ENCODE data around the gene DBNL. TPM values are rescaled to one million over a fixed set of nuclear protein-coding genes. Genes with fewer than 3 reads are reported as not detected.
A peak's percentile ranks its signal among the peaks of the same experiment; 100 is the strongest.

DBNL gene
- total RNA-seq, 1 donor from 2014 or later, result 31.2 TPM

DNA sequence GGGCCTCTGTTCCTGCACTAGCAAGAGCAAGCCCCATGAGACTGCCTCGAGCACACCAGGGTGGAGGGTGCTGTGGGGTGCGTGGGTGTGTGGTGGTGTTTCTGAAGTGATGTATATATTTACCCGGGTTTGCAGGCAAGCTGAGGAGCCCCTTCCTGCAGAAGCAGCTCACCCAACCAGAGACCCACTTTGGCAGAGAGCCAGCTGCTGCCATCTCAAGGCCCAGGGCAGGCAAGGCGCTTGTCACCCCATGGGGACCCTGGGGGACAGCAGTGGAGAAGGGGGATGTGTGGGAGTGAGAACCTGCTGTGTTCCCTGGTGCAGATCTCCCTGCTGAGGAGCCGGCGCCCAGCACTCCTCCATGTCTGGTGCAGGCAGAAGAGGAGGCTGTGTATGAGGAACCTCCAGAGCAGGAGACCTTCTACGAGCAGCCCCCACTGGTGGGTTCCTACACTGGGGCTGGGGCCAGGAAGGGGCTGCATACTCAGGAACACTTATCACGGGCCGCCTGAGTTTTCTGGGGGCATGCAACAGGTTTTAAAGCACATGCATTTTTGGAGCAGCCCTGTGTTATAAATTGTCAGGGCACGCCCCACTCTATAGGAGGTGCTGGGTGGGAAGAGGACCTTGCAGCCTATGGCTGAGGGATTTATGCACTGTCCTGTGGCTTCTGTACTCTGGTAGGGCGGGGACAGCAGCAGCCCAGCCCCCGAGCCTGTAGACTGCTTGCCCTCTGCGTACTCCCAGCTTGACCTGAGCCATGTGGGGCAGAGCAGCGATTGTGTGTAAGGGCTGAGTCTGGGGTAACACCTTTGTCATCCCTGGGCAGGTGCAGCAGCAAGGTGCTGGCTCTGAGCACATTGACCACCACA is 15.0 kb downstream of the DBNL start:
- intact Hi-C loops (cut with micrococcal nuclease), result no loop called here
- DNase-seq, result peak; percentile 24
- ATAC-seq, result no peak

DNA sequence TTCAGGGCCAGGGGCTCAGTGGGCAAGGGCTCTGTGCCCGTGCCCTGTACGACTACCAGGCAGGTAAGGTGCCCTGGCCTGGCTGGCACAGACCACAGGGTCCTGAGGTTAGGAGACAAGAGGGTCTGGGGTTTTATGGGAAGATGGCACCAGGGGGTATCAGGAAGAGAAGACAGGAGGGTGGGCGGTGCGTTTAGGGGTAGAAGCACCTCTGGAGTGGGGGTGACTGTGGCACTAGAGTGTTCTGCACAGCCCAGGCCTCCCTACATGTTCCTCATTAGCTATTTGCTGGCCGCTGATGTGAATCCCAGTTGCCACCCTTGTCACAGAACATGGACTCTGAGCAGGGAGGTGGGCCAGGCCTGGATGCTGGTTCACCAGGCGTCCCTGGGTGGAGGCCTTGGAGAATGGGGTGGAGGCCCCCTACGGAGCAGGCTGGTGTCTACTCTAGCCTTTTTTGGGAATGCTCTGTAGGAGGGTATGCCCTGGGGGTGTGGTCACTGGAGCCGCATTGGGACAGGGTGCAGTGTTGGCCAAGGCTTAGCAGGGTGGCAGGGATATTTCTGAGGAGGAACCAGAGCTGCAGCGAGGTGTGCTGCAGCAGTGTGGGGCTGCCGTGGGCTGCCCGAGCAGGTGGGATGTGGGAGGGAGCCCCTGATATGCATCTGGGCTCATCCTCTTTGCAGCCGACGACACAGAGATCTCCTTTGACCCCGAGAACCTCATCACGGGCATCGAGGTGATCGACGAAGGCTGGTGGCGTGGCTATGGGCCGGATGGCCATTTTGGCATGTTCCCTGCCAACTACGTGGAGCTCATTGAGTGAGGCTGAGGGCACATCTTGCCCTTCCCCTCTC is 15.8 kb downstream of the DBNL start:
- DNase-seq (peak; percentile 30), ATAC-seq (no peak)
- intact Hi-C loops (cut with micrococcal nuclease), result no loop called here

DNA sequence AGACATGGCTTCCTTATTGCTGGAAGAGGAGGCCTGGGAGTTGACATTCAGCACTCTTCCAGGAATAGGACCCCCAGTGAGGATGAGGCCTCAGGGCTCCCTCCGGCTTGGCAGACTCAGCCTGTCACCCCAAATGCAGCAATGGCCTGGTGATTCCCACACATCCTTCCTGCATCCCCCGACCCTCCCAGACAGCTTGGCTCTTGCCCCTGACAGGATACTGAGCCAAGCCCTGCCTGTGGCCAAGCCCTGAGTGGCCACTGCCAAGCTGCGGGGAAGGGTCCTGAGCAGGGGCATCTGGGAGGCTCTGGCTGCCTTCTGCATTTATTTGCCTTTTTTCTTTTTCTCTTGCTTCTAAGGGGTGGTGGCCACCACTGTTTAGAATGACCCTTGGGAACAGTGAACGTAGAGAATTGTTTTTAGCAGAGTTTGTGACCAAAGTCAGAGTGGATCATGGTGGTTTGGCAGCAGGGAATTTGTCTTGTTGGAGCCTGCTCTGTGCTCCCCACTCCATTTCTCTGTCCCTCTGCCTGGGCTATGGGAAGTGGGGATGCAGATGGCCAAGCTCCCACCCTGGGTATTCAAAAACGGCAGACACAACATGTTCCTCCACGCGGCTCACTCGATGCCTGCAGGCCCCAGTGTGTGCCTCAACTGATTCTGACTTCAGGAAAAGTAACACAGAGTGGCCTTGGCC is 16.6 kb downstream of the DBNL start:
- intact Hi-C loops (cut with micrococcal nuclease), result no loop called here
- DNase-seq (peak; percentile 27), ATAC-seq (no peak)

DNA sequence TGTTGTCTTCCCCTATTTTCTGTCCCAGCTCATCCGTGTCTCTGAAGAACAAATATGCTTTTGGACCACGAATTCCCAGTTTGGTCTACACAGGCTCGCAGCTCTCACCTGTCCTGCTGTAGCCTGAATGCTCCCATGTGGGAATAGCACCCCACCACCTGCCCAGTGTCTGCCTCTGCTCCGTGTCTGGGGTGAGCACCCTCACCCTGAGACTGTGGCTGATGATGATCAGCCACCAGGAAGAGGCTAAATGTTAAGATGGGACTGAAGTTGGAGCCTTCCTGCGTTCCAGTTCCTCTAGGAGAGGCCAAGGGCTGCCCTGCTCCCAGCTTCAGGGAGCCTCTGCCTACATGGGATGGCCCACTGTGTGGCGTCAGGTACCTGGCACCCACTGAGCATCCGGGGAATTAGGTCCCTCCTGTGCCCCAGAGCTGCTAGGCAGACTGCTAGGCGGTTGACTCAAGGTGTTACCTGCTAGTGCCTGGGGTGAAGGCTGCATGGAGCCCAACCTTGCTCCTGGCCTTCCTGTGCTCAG is 17.2 kb downstream of the DBNL start:
- peak; percentile 3 for DNase-seq
- intact Hi-C loops (cut with micrococcal nuclease), result no loop called here

DNA sequence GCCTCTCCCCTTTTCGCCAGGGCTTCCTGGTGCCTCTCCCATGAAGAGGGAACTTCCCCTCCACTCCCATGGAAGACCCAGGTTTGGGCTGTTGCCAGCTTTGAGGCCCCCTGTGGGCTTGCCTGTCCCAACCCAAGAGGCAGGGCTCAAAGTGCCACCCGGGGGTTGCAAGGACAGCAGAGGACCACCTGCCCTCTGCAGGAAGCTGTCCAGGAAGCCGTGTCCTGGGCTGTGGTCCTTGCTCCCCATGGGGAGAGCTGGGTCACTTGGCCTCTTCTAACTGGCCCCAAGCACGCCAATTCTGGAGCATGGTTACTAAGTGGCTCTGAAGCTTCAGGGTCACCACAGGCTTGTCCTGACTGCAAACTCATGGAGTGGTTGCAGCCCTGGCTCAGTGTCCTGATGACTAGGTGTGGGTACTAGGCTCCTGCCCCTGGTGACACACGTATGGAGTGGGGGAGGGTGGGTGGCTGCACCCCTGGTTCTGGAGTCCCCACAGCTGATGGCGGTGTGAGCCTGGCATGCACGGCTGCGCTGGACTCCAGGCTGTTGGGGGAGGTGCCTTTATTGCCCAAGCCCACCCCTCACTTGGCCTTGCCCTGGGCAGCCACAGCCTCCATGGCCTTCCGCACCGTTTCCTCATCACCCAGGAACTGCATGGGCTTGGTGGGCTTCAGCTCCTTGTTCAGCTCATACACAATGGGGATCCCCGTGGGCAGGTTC is 17.8 kb downstream of the DBNL start:
- no peak for ATAC-seq

More for the DNA sequence above, 17.2 kb downstream of the DBNL start:
- no peak for ATAC-seq

DNA sequence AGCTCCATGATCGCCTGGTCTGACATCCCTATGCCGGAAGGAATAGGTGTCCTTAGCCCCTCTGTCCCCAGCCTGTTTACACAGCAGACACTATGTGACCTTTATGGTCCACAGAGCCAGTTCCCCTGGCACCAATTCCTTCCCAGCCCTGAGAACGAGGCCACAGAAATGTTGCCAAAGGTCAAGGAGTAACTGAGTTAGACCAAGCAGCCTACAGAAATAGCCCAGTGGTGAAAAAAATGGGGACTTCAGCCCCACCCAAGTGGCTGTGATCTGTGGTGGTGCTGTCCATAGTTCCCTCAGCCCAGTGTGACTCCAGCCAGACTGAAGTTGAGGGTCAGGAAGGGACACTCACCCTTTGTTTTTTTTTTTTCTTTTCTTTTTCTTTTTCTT is 18.4 kb downstream of the DBNL start:
- ATAC-seq, result peak; percentile 6
- DNase-seq, result peak; percentile 29
- intact Hi-C loops (cut with micrococcal nuclease), result no loop called here

More for the DNA sequence above, 17.8 kb downstream of the DBNL start:
- peak; percentile 36 for DNase-seq
- intact Hi-C loops (cut with micrococcal nuclease), result no loop called here

DNA sequence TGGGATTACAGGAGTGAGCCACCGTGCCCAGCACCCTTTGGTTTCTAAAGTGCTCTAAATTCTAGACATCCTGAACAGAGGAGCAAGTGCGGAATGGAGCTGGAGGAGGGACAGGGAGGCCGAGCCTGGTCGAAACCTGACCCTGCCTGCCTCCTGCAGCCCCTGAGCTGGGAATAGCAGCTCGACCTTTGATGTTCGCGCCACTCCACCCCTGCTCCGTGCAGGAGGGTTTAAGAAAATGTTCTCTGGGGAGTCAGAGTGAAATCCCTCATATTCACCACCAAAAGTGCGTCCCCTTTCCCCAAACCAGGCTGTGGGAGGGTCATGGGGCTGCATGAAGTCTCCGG is 19.0 kb downstream of the DBNL start:
- no peak for ATAC-seq
- intact Hi-C loops (cut with micrococcal nuclease), result no loop called here
- peak; percentile 33 for DNase-seq

DNA sequence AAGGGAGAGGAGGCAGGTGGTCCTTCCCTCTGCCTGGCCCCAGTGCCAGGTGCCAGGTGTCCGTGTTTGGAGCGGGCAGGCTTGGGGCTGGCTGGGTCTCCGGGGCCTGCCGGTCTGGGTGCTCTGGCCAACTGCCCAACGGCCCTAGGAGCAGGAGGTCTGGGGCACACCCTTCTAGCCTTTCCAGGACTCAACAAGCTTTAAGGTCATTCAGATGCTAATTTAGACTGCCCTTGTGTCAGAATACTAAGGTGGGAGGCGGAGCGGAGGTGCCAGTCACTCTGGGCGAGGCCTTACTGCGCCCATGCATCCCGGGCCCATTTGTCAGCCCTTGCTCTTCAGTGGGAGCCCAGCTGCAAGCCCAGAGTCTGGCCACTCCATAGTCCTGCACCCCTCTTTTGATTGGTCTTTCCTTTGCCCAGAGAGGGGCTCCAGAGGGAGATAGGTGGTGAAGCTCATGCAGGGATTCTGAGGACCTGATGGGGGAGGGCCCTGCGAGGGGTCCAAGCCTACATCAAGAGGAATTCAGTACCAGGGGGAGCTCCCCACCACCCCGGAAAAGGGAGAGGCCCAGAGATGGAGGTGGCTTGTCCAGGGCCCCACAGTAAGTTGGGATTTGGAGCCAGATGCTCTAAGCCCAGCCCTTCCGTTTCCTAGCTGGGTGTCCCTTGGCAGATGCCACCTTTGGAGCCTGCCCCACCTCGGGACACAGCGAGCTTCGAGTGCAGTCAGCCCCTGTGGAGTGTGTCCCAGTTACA is 19.6 kb downstream of the DBNL start:
- DNase-seq (peak; percentile 67), ATAC-seq (peak; percentile 50)
- intact Hi-C loops (cut with micrococcal nuclease), result no loop called here

DNA sequence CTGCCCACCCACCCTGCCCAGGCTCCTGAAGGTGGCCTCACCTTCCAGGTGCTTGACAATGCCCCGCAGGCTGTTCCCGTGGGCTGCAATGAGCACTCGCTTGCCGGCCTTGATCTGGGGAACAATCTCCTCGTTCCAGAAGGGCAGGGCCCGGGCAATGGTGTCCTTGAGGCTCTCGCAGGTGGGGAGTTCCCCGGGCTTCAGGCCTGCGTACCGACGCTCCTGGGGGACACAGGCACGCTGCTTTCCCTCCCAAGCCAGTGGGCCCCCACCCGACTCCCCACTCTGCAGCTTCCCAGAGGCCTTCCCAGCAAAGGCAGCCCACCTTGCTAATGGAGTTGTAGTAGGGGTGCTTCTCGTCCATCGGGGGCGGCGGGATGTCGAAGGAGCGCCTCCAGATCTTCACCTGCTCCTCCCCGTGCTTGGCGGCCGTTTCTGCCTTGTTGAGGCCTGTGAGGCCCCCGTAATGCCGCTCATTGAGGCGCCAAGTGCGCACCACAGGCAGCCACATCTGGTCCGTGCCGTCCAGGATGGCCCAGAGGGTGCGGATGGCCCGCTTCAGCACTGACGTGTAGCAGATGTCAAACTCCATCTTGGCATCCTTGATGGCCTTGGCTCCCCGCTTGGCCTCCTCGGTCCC is 20.4 kb downstream of the DBNL start:
- DNase-seq, result peak; percentile 42

DNA sequence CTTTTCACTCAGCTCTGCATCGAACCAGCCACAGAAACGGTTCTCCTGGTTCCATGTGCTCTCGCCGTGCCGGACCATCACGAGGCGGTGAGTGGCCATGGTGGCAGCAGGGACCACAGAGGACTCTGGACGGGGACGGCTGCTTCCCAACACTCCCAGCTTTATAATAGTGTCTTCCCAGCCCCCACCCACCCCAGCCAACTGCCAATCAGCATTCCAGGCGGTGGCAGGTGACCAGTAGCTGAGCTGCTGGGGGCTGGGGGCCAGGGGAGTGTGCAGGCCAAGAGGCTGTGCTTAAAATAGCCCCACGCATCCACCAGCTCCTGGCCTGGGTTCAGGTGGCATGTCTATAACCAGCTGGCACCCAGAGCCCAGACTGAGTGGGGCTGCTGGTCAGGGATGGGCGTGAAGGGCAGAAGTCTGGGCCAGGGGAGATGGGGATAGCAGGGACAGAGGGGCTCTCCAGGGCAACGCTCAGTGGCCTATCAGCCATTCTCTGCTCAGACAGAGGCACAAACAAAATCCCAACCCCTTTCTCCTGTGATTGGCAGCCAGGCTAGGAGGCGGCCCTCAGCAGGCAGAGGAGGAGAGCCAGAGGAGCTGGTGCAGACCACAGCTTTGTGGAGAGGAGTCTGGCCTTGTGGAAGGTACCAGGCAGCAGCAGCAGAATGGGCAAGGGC is 21.1 kb downstream of the DBNL start, which contains the start of gene PGAM2:
TSS of gene PGAM2 (minus strand) at position 137 of the 680 bp plus-strand sequence. CDS start at position 99, 38 bp downstream.
- ATAC-seq, result peak; percentile 81
- DNase-seq, result peak; percentile 92
- intact Hi-C loops (cut with micrococcal nuclease), result no loop called here

More for the DNA sequence above, 20.4 kb downstream of the DBNL start:
- peak; percentile 9 for ATAC-seq
- intact Hi-C loops (cut with micrococcal nuclease), result no loop called here

DNA sequence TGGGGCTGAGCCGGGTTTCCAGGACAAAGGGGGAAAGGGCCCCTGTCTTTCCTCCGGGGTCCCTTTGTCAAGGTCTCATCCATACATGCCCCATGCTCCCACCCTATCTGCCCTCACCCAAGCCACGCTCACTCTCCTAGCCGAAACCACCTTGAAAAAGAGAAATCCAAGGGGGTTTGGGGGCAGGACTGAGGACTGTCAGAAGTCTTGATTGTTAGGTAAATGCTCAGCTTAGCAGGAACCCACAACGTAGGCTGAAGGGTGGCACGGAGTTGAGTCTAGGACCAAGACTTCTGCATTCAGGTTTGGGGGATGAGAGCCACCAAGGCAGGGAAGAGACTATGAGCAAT is 21.6 kb downstream of the DBNL start:
- intact Hi-C loops (cut with micrococcal nuclease), result no loop called here
- DNase-seq (no peak), ATAC-seq (no peak)

DNA sequence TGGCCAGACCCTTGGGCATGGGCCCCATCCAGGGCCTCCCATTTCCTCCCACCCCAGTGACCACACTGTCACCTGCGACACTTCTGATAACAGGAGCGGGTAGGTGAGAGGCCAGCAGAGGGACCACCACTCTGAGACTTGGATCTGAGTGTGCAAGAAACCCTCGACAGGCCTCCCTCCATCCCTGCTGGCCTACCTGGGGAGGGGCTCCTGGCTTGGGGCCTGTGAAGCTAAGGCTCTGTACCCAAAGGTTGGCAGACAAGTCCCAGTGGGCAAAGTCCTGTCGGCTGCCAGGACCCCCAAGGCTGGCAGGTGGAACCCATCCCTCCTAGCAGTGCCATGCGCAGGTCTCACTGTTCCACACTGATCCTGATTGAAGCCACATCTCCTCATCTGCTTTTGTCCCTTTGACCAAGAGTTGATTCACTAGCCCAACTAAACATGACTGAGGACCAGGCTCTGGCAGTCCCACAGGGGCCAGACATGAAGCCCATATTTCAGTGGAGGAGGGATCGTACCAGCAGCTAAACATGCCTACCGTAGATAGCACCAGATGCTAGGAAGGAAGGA is 22.1 kb downstream of the DBNL start:
- no peak for ATAC-seq
- peak; percentile 41 for DNase-seq
- intact Hi-C loops (cut with micrococcal nuclease), result no loop called here

DNA sequence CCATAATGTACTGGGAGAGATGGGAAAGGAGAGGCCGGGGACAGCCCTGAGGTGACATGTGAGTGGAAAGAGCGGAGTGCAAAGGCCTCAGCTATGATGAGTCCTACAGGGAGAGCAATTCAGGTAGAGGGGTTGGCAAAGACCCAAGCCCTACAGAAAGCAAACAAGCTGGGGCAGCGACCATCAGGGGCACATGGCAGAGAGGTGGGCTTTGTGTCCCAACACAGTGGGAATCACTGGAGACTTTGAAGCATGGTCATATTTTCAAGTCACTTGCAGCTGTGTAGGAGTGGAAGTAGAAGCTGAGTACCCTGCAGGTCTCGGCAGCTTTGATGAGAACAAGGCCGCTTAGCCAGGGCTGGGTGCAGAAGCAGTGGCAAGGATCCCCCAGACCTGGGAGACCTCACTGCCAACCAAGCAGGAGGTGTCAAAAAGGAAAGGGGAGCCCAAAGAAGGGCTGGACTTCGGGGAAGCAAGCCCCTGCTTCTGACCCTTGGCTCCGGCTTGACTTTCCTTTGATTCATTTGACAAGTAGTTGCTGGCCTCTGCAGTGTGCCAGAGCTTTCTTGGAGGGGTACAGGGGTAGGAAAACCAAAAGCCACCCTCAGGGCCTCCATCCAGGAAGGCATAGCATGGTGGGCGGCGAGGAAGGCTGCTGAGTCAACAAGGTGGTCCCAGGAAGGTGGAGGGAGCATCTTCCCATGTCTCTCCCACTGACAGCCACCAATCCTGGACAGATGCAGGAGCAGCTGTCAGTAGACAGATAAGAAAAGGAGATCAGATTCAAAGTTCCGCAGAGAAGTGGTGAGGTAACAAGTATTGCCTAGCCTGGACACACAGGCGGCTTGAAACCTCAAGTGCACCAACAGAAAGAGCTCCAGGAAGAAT is 22.8 kb downstream of the DBNL start:
- ATAC-seq, result no peak
- DNase-seq, result peak; percentile 11
- intact Hi-C loops (cut with micrococcal nuclease), result no loop called here

DNA sequence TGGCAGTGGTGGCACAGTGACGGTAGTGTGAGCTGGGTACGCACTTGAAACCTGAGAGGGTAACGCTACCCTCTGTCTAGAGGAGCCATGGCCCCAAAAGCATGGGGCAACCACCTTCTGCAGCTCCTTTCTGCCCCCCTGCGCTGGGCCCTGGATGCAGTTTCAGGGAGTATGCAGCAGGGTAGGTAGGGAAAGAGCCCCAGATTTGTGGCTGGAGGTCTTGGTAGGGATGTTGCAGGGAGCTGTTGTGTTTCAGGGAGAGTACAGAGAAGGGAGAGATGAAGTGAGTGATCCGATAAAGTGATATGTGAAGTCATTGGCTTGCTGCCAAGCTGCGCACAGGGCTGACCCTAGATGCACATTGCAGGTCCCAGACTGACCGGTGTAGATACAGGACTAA is 23.6 kb downstream of the DBNL start:
- intact Hi-C loops (cut with micrococcal nuclease), result no loop called here
- DNase-seq (peak; percentile 40), ATAC-seq (no peak)

DNA sequence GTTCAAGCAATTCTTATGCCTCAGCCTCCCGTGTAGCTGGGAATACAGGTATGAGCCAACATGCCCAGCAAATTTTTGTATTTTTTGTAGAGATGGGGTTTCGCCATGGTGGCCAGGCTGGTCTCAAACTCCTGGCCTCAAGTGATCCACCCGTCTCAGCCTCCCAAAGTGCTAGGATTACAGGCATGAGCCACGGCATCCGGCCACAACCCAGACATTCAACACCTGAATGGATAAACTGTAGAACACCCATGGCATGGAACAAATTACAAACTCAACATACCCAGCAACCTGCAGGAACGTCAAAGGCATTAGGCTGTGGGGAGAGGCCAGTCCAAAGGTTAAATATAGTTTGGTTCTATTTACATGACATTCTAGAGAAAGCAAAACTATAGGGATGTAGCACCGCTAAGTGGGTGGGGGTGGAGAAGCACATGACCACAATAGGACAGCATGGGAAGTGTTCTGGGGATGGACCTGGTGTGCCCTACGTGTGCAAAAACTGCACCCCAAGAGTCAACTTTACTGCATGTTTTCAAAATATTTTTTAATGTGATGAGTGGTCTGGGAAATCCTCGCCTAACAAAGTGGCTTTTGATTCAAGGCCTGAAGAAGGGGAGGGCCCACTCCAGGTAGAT is 27.3 kb downstream of the DBNL start:
- intact Hi-C loops (cut with micrococcal nuclease), result no loop called here
- DNase-seq (peak; percentile 7), ATAC-seq (no peak)

Data from left ventricle myocardium superior (tissue), 1 donor.